Measurements from ENCODE around the gene LRCOL1. TPM values are rescaled to one million over a fixed set of nuclear protein-coding genes. Genes with fewer than 3 reads are reported as not detected.

LRCOL1 gene
- total and polyA plus RNA-seq, 9 donors = 0.11 to 0.71 (median 0.63) TPM; not detected in 5

- Histone ChIP-seq H3K27me3 (no peaks in the 10 kb centered on the region), H3K36me3 (no peaks in the 10 kb centered on the region), H3K4me1 (ENCODE audit: insufficient read depth) (no peaks in the 10 kb centered on the region), H3K9me3 (no peaks in the 10 kb centered on the region), H3K4me3 (no peak overlapping the region), H3K27ac (no peak overlapping the region)
- intact Hi-C loops (cut with DNase I) = loop anchor here in 1 of 4 donors (10.0 kb wide), 1 partner anchor 934 kb away; the partner anchor contains the start of gene SFSWAP
- TF ChIP-seq CTCF (IDR thresholded peaks at IDR 0.05) = no peak
- no peak for TF ChIP-seq POLR2A (IDR thresholded peaks at IDR 0.05)
- TF ChIP-seq EP300 (IDR thresholded peaks at IDR 0.05) = no peak
- WGBS, 3 donors = 90 to 95% (median 91%) methylated on average over 22 to 24 of the region's 24 CpGs
- no peak for DNase-seq
Observed at GRCh38 chr12:132648616-132649225, 38.3 kb upstream of the LRCOL1 start.

GRCh38 chr12:132647858-132648257 is 37.5 kb upstream of the LRCOL1 start:
- no peak for DNase-seq
- Histone ChIP-seq H3K36me3 (no peaks in the 10 kb centered on the region), H3K27me3 (no peaks in the 10 kb centered on the region), H3K27ac (no peak overlapping the region), H3K4me3 (no peak overlapping the region), H3K4me1 (ENCODE audit: insufficient read depth) (no peaks in the 10 kb centered on the region), H3K9me3 (no peaks in the 10 kb centered on the region)
- no peak for TF ChIP-seq CTCF (IDR thresholded peaks at IDR 0.05)
- TF ChIP-seq POLR2A (IDR thresholded peaks at IDR 0.05) = no peak
- no peak for TF ChIP-seq EP300 (IDR thresholded peaks at IDR 0.05)
- intact Hi-C loops (cut with DNase I) = loop anchor here in 1 of 4 donors (10.0 kb wide), 1 partner anchor 933 kb away; the partner anchor contains the start of gene SFSWAP
- 91 to 93% (median 93%) methylated on average over 10 of the region's 10 CpGs for WGBS, 3 donors

- no peak for DNase-seq
- no peak for TF ChIP-seq POLR2A (IDR thresholded peaks at IDR 0.05)
- no peak for TF ChIP-seq CTCF (IDR thresholded peaks at IDR 0.05)
- no peak for TF ChIP-seq EP300 (IDR thresholded peaks at IDR 0.05)
- WGBS, 3 donors = 92 to 94% (median 92%) methylated on average over 7 of the region's 7 CpGs
- Histone ChIP-seq H3K27me3 (no peaks in the 10 kb centered on the region), H3K9me3 (no peaks in the 10 kb centered on the region), H3K4me1 (ENCODE audit: insufficient read depth) (no peaks in the 10 kb centered on the region), H3K27ac (no peak overlapping the region), H3K4me3 (no peak overlapping the region), H3K36me3 (no peaks in the 10 kb centered on the region)
- intact Hi-C loops (cut with DNase I) = loop anchor here in 1 of 4 donors (10.0 kb wide), 1 partner anchor 932 kb away; the partner anchor contains the start of gene SFSWAP
Observed at GRCh38 chr12:132646850-132647249, 36.5 kb upstream of the LRCOL1 start.

- no peak for TF ChIP-seq EP300 (IDR thresholded peaks at IDR 0.05)
- H3K4me1 ChIP-seq (ENCODE audit: insufficient read depth) = no peaks in the 10 kb centered on the region
- no peak overlapping the region for H3K27ac ChIP-seq
- H3K4me3 ChIP-seq = no peak overlapping the region
- no peaks in the 10 kb centered on the region for H3K9me3 ChIP-seq
- H3K36me3 ChIP-seq = no peaks in the 10 kb centered on the region
- intact Hi-C loops (cut with DNase I) = loop anchor here in 1 of 4 donors (10.0 kb wide), 1 partner anchor 928 kb away; the partner anchor contains the start of gene SFSWAP
- WGBS, 3 donors = 93 to 95% (median 94%) methylated on average over 30 of the region's 30 CpGs
- no peaks in the 10 kb centered on the region for H3K27me3 ChIP-seq
- DNase-seq = no peak
Observed at GRCh38 chr12:132642846-132643835, 32.8 kb upstream of the LRCOL1 start.
